HepG2 (cell line): ENCODE results near the gene PIM1. TPM values are rescaled to one million over a fixed set of nuclear protein-coding genes. Genes with fewer than 3 reads are reported as not detected.

Experiments
- ARID5B ChIP-seq: IDR thresholded peaks from 2 replicates; pipeline ENCODE4 v1.4.0; 2020; ENCODE audit warnings: mild to moderate bottlenecking, missing genetic modification reagents
- BCLAF1 ChIP-seq: fragments of 450-650 bp; IDR thresholded peaks from 2 replicates; pipeline ENCODE4 v1.6.1; 2017; ENCODE audit warnings: mild to moderate bottlenecking
- FOXA3 ChIP-seq: IDR thresholded peaks from 2 replicates; pipeline ENCODE4 v1.6.1; 2016; ENCODE audit warnings: missing genetic modification reagents, missing compliant biosample characterization
- HNF1A ChIP-seq, 2 experiments: sonication (generic) in 1 of 2; formaldehyde crosslinking in 1 of 2; IDR thresholded peaks; 2 replicates each; pipeline versions ENCODE4 v1.4.0 to v1.6.1; 2016 to 2020; ENCODE audit warnings: borderline replicate concordance in 1 of 2, low read depth in 1 of 2, mild to moderate bottlenecking in 1 of 2, missing genetic modification reagents in 1 of 2
- HNRNPLL ChIP-seq: fragments of 200-400 bp; formaldehyde crosslinking; IDR thresholded peaks from 2 replicates; pipeline ENCODE4 v1.6.1; 2017; ENCODE audit warnings: mild to moderate bottlenecking, low read depth, low read length; ENCODE audit not compliant: poor library complexity, severe bottlenecking
- NAIF1 ChIP-seq: sonication (generic); formaldehyde crosslinking; IDR thresholded peaks from 2 replicates; pipeline ENCODE4 v1.5.0; 2020; ENCODE audit warnings: mild to moderate bottlenecking, missing genetic modification reagents, borderline replicate concordance
- NKX3-1 ChIP-seq: sonication (generic); formaldehyde crosslinking; IDR thresholded peaks from 2 replicates; pipeline ENCODE4 v1.5.0; 2020; ENCODE audit warnings: missing genetic modification reagents
- PRPF4 ChIP-seq: fragments of 200-400 bp; formaldehyde crosslinking; IDR thresholded peaks from 2 replicates; pipeline ENCODE4 v1.6.1; 2016; ENCODE audit warnings: low read length, low read depth; ENCODE audit not compliant: poor library complexity, severe bottlenecking
- SKIL ChIP-seq: sonication (generic); formaldehyde crosslinking; IDR thresholded peaks from 2 replicates; pipeline ENCODE4 v1.8.0; 2022; ENCODE audit warnings: missing genetic modification reagents, mild to moderate bottlenecking, moderate library complexity, borderline replicate concordance
- YY1 ChIP-seq: IDR thresholded peaks from 2 replicates; pipeline ENCODE4 v1.6.1; 2011; ENCODE audit warnings: low read length, low read depth, moderate library complexity, mild to moderate bottlenecking; ENCODE audit not compliant: insufficient read depth, insufficient replicate concordance
- ZKSCAN8 ChIP-seq: IDR thresholded peaks from 2 replicates; pipeline ENCODE4 v1.6.1; 2016; ENCODE audit warnings: borderline replicate concordance, missing genetic modification reagents, missing compliant biosample characterization
- ZNF337 ChIP-seq: sonication (generic); formaldehyde crosslinking; IDR thresholded peaks from 2 replicates; pipeline ENCODE4 v1.5.1; 2020; ENCODE audit warnings: missing genetic modification reagents, low read depth, mild to moderate bottlenecking, borderline replicate concordance
- ZNF746 ChIP-seq: sonication (generic); formaldehyde crosslinking; IDR thresholded peaks from 2 replicates; pipeline ENCODE4 v1.8.0; 2022; ENCODE audit warnings: mild to moderate bottlenecking, missing genetic modification reagents
- ZNF768 ChIP-seq: sonication (generic); formaldehyde crosslinking; IDR thresholded peaks from 2 replicates; pipeline ENCODE4 v1.4.0; 2020; ENCODE audit warnings: missing genetic modification reagents
- ZNF772 ChIP-seq: sonication (generic); formaldehyde crosslinking; IDR thresholded peaks from 2 replicates; pipeline ENCODE4 v1.5.0; 2020; ENCODE audit warnings: mild to moderate bottlenecking, missing genetic modification reagents
- polyA plus RNA-seq, 8 experiments: library from polyadenylated mRNA; depleted of rRNA in 3 of 8; stranded (reverse) in 7 of 8; unstranded in 1 of 8; fragments of >200 nt; fragmentation: Illumina TruSeq in 4 of 8; extraction: Trizol in 4 of 8; gene quantifications; 2 replicates each; pipeline versions ENCODE4 v1.2.1 to v1.2.3, GENCODE V29; 2011 to 2016; ENCODE audit warnings: low read depth in 4 of 8, missing spikeins in 1 of 8, mixed read lengths in 1 of 8; ENCODE audit not compliant: insufficient read depth in 1 of 8
- total RNA-seq, 5 experiments: library from RNA; depleted of rRNA; stranded (reverse); fragments of >200 nt; fragmentation: Illumina TruSeq; extraction: Trizol; gene quantifications; 2 replicates each; pipeline ENCODE4 v1.2.3, GENCODE V29; 2016; ENCODE audit warnings: low read depth in 1 of 5

Gene PIM1
- total and polyA plus RNA-seq, 2 of the 13 experiments (the other 11 are each of a cell fraction or from before 2014, with no cell fraction given), result 29.4 to 117 TPM

GRCh38 chr6:37207903-37208456 is 38.0 kb downstream of the PIM1 start (continued):
- peak; percentile 52 for TF ChIP-seq ARID5B (CRISPR knock-in tag)
- TF ChIP-seq HNRNPLL, result no peak
- no peak for TF ChIP-seq ZNF772 (CRISPR knock-in tag)
- TF ChIP-seq YY1, result peak; percentile 35
- no peak for TF ChIP-seq ZNF337
- peak; percentile 43; the same call in 1 of the 2 replicates for TF ChIP-seq ZKSCAN8 (CRISPR knock-in tag)
- TF ChIP-seq NAIF1 (CRISPR knock-in tag), result no peak
- TF ChIP-seq SKIL (CRISPR knock-in tag), result no peak
- no peak for TF ChIP-seq HNF1A (IDR thresholded peaks at IDR 0.05; ENCODE audit: low read depth)
- no peak for TF ChIP-seq HNF1A (CRISPR knock-in tag; IDR thresholded peaks at IDR 0.05; ENCODE audit: borderline replicate concordance)
- TF ChIP-seq BCLAF1, result no peak
- TF ChIP-seq ZNF746 (CRISPR knock-in tag), result no peak
- no peak for TF ChIP-seq PRPF4
- TF ChIP-seq FOXA3, result peak; percentile 64
- TF ChIP-seq NKX3-1 (CRISPR knock-in tag), result no peak
- TF ChIP-seq ZNF768 (CRISPR knock-in tag), result no peak
